Lower leg skin (tissue), 4 donors: ENCODE results near the gene CIAO2B. TPM values are rescaled to one million over a fixed set of nuclear protein-coding genes. Genes with fewer than 3 reads are reported as not detected.
"Not testable (repeated sequence)": the region's sequence is repeated elsewhere in the genome, so short reads cannot be mapped to it uniquely, and the experiment has no call there.

Experiments used
- DNase-seq, 2 donors: peaks; one replicate each; pipeline ENCODE4 v3.0.0-alpha.2; 2019; ENCODE audit warnings: low spot score in 2 of 2
- H3K4me3 ChIP-seq: fragments of 200-600 bp; sonication (generic); 2 replicates; pipeline ENCODE4 v1.5.1; 2017; ENCODE audit warnings: mild to moderate bottlenecking, low read depth; ENCODE audit not compliant: poor library complexity, severe bottlenecking
- CTCF ChIP-seq, 3 donors: fragments of 450-650 bp; IDR thresholded peaks; one replicate each; pipeline ENCODE4 v1.5.1; 2016; ENCODE audit warnings: antibody characterized with exemption in 3 of 3, mild to moderate bottlenecking in 3 of 3, moderate library complexity in 2 of 3
- POLR2A ChIP-seq, 2 donors: fragments of 450-650 bp; IDR thresholded peaks; one replicate each; pipeline ENCODE4 v1.6.1; 2016 to 2017; ENCODE audit warnings: antibody characterized with exemption in 2 of 2, mild to moderate bottlenecking in 1 of 2, moderate library complexity in 1 of 2
- WGBS, 2 donors: methylation state at CpG; one replicate each; pipeline ENCODE4 v1.1.5; 2018; 5-methylcytosine and 5-hydroxymethylcytosine counted together
- intact Hi-C: fragments of 100-400 bp; cut with DNase I; formaldehyde crosslinking; loops from one replicate; pipeline ENCODE4 v1.15.0; 2023; ENCODE audit warnings: low total_unique reads
- total RNA-seq, 4 donors: library from RNA; depleted of rRNA; stranded (reverse); fragments of >200 nt; gene quantifications; one replicate each; pipeline ENCODE4 v1.1.0, GENCODE V29; 2016

CIAO2B gene
- total RNA-seq, 4 donors from 2014 or later = 39.3 to 60.3 (median 55.4) TPM

GRCh38 chr16:66947302-66948065 lies 13.3 kb upstream of the CIAO2B start:
- peak; percentile 79 to 95 for DNase-seq
- WGBS, 2 donors = 0 to 1% methylated on average over 23 of the region's 23 CpGs

GRCh38 chr16:66946974-66947301 lies 12.7 kb upstream of the CIAO2B start:
- intact Hi-C loops = no loop called here
- no peak overlapping the region for H3K4me3 ChIP-seq
- no peak for TF ChIP-seq CTCF (IDR thresholded peaks at IDR 0.05)
- TF ChIP-seq POLR2A (IDR thresholded peaks at IDR 0.05) = no peak
- WGBS, 2 donors = 26 to 30% methylated on average over 5 of the region's 5 CpGs
- no peak for DNase-seq

More at GRCh38 chr16:66947302-66948065, 13.3 kb upstream of the CIAO2B start:
- intact Hi-C loops = no loop called here
- TF ChIP-seq CTCF (IDR thresholded peaks at IDR 0.05) (peak; percentile 53 to 83 (median 66)), POLR2A (IDR thresholded peaks at IDR 0.05) (no peak)
- peak overlapping the region; percentile 38 for H3K4me3 ChIP-seq

GRCh38 chr16:66946541-66946940 lies 12.3 kb upstream of the CIAO2B start:
- TF ChIP-seq POLR2A (IDR thresholded peaks at IDR 0.05) (no peak), CTCF (IDR thresholded peaks at IDR 0.05) (no peak)
- no peak overlapping the region for H3K4me3 ChIP-seq
- DNase-seq = no peak
- 75 to 80% methylated on average over 7 of the region's 7 CpGs for WGBS, 2 donors
- intact Hi-C loops = no loop called here

- no peak for DNase-seq
- 87 to 95% methylated on average over 4 of the region's 4 CpGs for WGBS, 2 donors
- no peak overlapping the region for H3K4me3 ChIP-seq
- intact Hi-C loops = no loop called here
- no peak for TF ChIP-seq CTCF (IDR thresholded peaks at IDR 0.05)
- no peak for TF ChIP-seq POLR2A (IDR thresholded peaks at IDR 0.05)
Measured at GRCh38 chr16:66945939-66946338, 11.7 kb upstream of the CIAO2B start.

- WGBS, 2 donors = 81 to 83% methylated on average over 9 of the region's 9 CpGs
- DNase-seq, H3K4me3 ChIP-seq, intact Hi-C loops: not testable (repeated sequence)
Measured at GRCh38 chr16:66944971-66945370, 10.8 kb upstream of the CIAO2B start.

GRCh38 chr16:66944054-66944441 lies 9.8 kb upstream of the CIAO2B start:
- TF ChIP-seq POLR2A (IDR thresholded peaks at IDR 0.05) (no peak), CTCF (IDR thresholded peaks at IDR 0.05) (no peak)
- intact Hi-C loops = no loop called here
- 82% methylated on average over 5 of the region's 5 CpGs for WGBS, 2 donors
- DNase-seq = no peak
- H3K4me3 ChIP-seq = no peak overlapping the region
